HG02610 (cell line): Measurements from ENCODE around the gene CAMTA1.
"Not testable (repeated sequence)": the region's sequence is repeated elsewhere in the genome, so short reads cannot be mapped to it uniquely, and the experiment has no call there.

Experiments used
- ATAC-seq: cut with Tn5 transposase; IDR thresholded peaks from one replicate; pipeline ENCODE4 v1.9.1; 2021; ENCODE audit warnings: mild to moderate bottlenecking, moderate library complexity; ENCODE audit not compliant: unreplicated experiment

CAMTA1 gene

GRCh38 chr1:7319196-7319595, 533.9 kb downstream of the CAMTA1 start:
- ATAC-seq, result no peak

GRCh38 chr1:7320661-7321060, 535.4 kb downstream of the CAMTA1 start:
- ATAC-seq, result no peak

- ATAC-seq, result no peak
These were observed 537.1 kb downstream of the CAMTA1 start for GRCh38 chr1:7322283-7322785.

GRCh38 chr1:7322912-7323311, 537.7 kb downstream of the CAMTA1 start:
- ATAC-seq, result no peak

GRCh38 chr1:7325254-7325653, 540.0 kb downstream of the CAMTA1 start:
- ATAC-seq, result no peak

GRCh38 chr1:7326366-7326765, 541.1 kb downstream of the CAMTA1 start:
- no peak for ATAC-seq

- no peak for ATAC-seq
These were observed 542.6 kb downstream of the CAMTA1 start for GRCh38 chr1:7327849-7328248.

GRCh38 chr1:7329868-7330615, 544.8 kb downstream of the CAMTA1 start:
- no peak for ATAC-seq

- not testable (repeated sequence) for ATAC-seq
These were observed 545.5 kb downstream of the CAMTA1 start for GRCh38 chr1:7330726-7331125.

- ATAC-seq, result no peak
These were observed 546.8 kb downstream of the CAMTA1 start for GRCh38 chr1:7331926-7332535.

- no peak for ATAC-seq
These were observed 547.8 kb downstream of the CAMTA1 start for GRCh38 chr1:7333094-7333493.

- no peak for ATAC-seq
These were observed 548.4 kb downstream of the CAMTA1 start for GRCh38 chr1:7333620-7334019.

GRCh38 chr1:7334475-7335035, 549.3 kb downstream of the CAMTA1 start:
- ATAC-seq, result no peak

- no peak for ATAC-seq
These were observed 550.1 kb downstream of the CAMTA1 start for GRCh38 chr1:7335224-7335879.

GRCh38 chr1:7338439-7338838, 553.2 kb downstream of the CAMTA1 start:
- ATAC-seq, result no peak

GRCh38 chr1:7339014-7339413, 553.8 kb downstream of the CAMTA1 start:
- no peak for ATAC-seq

GRCh38 chr1:7339953-7340352, 554.7 kb downstream of the CAMTA1 start:
- ATAC-seq, result no peak

- no peak for ATAC-seq
These were observed 556.1 kb downstream of the CAMTA1 start for GRCh38 chr1:7341145-7341905.

GRCh38 chr1:7343882-7344281, 558.6 kb downstream of the CAMTA1 start:
- ATAC-seq, result no peak

GRCh38 chr1:7344299-7344698, 559.0 kb downstream of the CAMTA1 start:
- ATAC-seq, result no peak

- ATAC-seq, result no peak
These were observed 560.3 kb downstream of the CAMTA1 start for GRCh38 chr1:7345516-7345915.
